Skin epidermis (tissue), 12 donors: Measurements from ENCODE around the gene TRPM5.

Experiments used
- H3K27ac ChIP-seq, 21 experiments: fragments of 200-600 bp; sonication (generic) in 11 of 21; one replicate each; pipeline ENCODE4 v1.5.0; 2020; ENCODE audit warnings: mild to moderate bottlenecking in 3 of 21, inconsistent platforms in 2 of 21, moderate library complexity in 2 of 21
- H3K4me3 ChIP-seq, 7 experiments: fragments of 200-600 bp; sonication (generic) in 2 of 7; one replicate each; pipeline ENCODE4 v1.5.0; 2020; ENCODE audit warnings: inconsistent platforms in 2 of 7, mild to moderate bottlenecking in 2 of 7, moderate library complexity in 1 of 7

The TRPM5 gene

GRCh38 chr11:2459796-2460531, 15.7 kb upstream of the TRPM5 start:
- H3K27ac ChIP-seq, result peak overlapping the region in 1 of 21 experiments; percentile 46
- no peak overlapping the region for H3K4me3 ChIP-seq

GRCh38 chr11:2459016-2459725, 14.9 kb upstream of the TRPM5 start:
- H3K27ac ChIP-seq, result no peak overlapping the region
- no peak overlapping the region for H3K4me3 ChIP-seq

- no peak overlapping the region for H3K27ac ChIP-seq
- H3K4me3 ChIP-seq, result no peak overlapping the region
Measured at GRCh38 chr11:2458321-2458720, 14.0 kb upstream of the TRPM5 start.

- Histone ChIP-seq H3K27ac (no peak overlapping the region), H3K4me3 (no peak overlapping the region)
Measured at GRCh38 chr11:2453436-2453835, 9.1 kb upstream of the TRPM5 start.

- Histone ChIP-seq H3K4me3 (no peak overlapping the region), H3K27ac (no peak overlapping the region)
Measured at GRCh38 chr11:2452321-2453012, 8.2 kb upstream of the TRPM5 start.

GRCh38 chr11:2451916-2452315, 7.6 kb upstream of the TRPM5 start:
- no peak overlapping the region for H3K27ac ChIP-seq
- H3K4me3 ChIP-seq, result no peak overlapping the region

- Histone ChIP-seq H3K27ac (no peak overlapping the region), H3K4me3 (no peak overlapping the region)
Measured at GRCh38 chr11:2451336-2451735, 7.0 kb upstream of the TRPM5 start.

- no peak overlapping the region for H3K4me3 ChIP-seq
- no peak overlapping the region for H3K27ac ChIP-seq
Measured at GRCh38 chr11:2450321-2451041, 6.2 kb upstream of the TRPM5 start.

- no peak overlapping the region for H3K27ac ChIP-seq
- no peak overlapping the region for H3K4me3 ChIP-seq
Measured at GRCh38 chr11:2449548-2450320, 5.4 kb upstream of the TRPM5 start.

- Histone ChIP-seq H3K4me3 (no peak overlapping the region), H3K27ac (no peak overlapping the region)
Measured at GRCh38 chr11:2448661-2449547, 4.6 kb upstream of the TRPM5 start.

GRCh38 chr11:2447951-2448650, 3.8 kb upstream of the TRPM5 start:
- Histone ChIP-seq H3K4me3 (no peak overlapping the region), H3K27ac (peak overlapping the region in 1 of 21 experiments; percentile 69)

GRCh38 chr11:2447253-2447950, 3.1 kb upstream of the TRPM5 start:
- no peak overlapping the region for H3K4me3 ChIP-seq
- peak overlapping the region in 7 of 21 experiments; percentile 26 to 69 (median 37) for H3K27ac ChIP-seq

- H3K27ac ChIP-seq, result peak overlapping the region in 6 of 21 experiments; percentile 20 to 69 (median 34)
- peak overlapping the region in 1 of 7 experiments; percentile 31 for H3K4me3 ChIP-seq
Measured at GRCh38 chr11:2446590-2447252, 2.4 kb upstream of the TRPM5 start.

- Histone ChIP-seq H3K4me3 (peak overlapping the region; percentile 1 to 38 (median 29)), H3K27ac (peak overlapping the region in 4 of 21 experiments; percentile 20 to 69 (median 39))
Measured at GRCh38 chr11:2445746-2446551, 1.6 kb upstream of the TRPM5 start.

GRCh38 chr11:2444821-2445745, 769 bp upstream of the TRPM5 start, which contains the start of gene KCNQ1:
Gene KCNQ1, plus strand, starts transcription at chr11:2445008. Its CDS starts 91 bp downstream, at chr11:2445099.
- H3K27ac ChIP-seq, result peak within 1 kb of the TSS in 4 of 21 experiments; percentile 21 to 54 (median 30)
- peak within 1 kb of the TSS; percentile 1 to 38 (median 29) for H3K4me3 ChIP-seq
